ENCODE results near the gene COG5.

The COG5 gene

DNA sequence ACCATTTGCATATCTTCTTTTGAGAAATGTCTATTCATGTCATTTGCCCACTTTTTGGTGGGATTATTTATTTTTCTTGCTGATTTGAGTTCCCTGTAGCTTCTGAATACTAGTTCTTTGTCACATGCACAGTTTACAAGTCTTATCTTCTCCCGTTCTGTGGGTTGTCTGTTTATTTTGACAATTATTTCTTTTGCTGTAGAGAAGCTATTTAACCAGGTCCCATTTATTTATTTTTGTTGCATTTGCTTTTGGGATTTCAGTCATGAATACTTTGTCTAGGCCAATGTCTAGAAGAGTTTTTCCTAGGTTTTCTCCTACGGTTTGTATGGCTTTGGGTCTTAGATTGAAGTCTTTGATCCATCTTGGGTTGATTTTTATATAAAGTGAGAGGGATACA is 60.9 kb downstream of the COG5 start:
- no peaks in the 10 kb centered on the region for H3K79me1 ChIP-seq (ENCODE audit: low read length)
- no peak overlapping the region for H2BK120ac ChIP-seq (ENCODE audit: low read depth, low read length)
- DNase-seq: no peak
- H3K18ac ChIP-seq (ENCODE audit: low read length): no peak overlapping the region
- no peak overlapping the region for H4K5ac ChIP-seq (ENCODE audit: low read length)
- no peak overlapping the region for H3K4me3 ChIP-seq (ENCODE audit: low read length)
- H3K4me1 ChIP-seq (ENCODE audit: control insufficient read depth, low read depth, low read length): no peaks in the 10 kb centered on the region
- H2BK5ac ChIP-seq (ENCODE audit: low read length): no peak overlapping the region
- no peak overlapping the region for H2BK15ac ChIP-seq (replicated peaks; ENCODE audit: low read depth)
- no peaks in the 10 kb centered on the region for H3K36me3 ChIP-seq (ENCODE audit: control insufficient read depth, insufficient read depth, low read length)
- WGBS (ENCODE audit: extremely low coverage, insufficient coverage, low lambda C conversion rate): no CpG with 5 or more reads among the region's 2 CpGs
- H3K9ac ChIP-seq (ENCODE audit: low read length): no peak overlapping the region
- H3K79me2 ChIP-seq (ENCODE audit: control insufficient read depth, insufficient read depth, low read length): no peaks in the 10 kb centered on the region
- H2AK5ac ChIP-seq (ENCODE audit: low read length): no peak overlapping the region
- H4K8ac ChIP-seq (ENCODE audit: low read depth, low read length): no peak overlapping the region
- H3K56ac ChIP-seq (ENCODE audit: low read length): no peak overlapping the region
- H3K27ac ChIP-seq (ENCODE audit: low read depth, low read length): no peak overlapping the region
- H3K23ac ChIP-seq (ENCODE audit: low read length): no peak overlapping the region
- no peaks in the 10 kb centered on the region for H3K27me3 ChIP-seq (ENCODE audit: insufficient read depth, low read length, poor library complexity)
- H3K4ac ChIP-seq (ENCODE audit: low read depth, low read length): no peak overlapping the region
- H3K4me2 ChIP-seq (ENCODE audit: low read length): no peak overlapping the region

DNA sequence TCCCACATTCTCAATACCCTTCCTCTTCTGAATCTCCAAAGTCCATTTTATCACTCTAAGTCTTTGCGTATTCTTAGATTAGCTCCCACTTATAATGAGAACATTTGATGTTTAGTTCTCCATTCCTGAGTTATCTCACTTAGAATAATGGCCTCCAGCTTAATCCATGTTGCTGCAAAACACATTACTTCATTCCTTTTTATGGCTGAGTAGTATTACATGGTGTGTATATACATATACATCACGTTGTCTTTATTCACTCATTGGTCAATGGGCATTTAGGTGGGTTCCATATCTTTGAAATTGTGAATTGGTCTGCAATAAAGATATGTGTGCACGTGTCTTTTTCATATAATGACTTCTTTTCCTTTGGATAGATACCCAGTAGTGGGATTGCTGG is 61.6 kb downstream of the COG5 start:
- no peak overlapping the region for H4K8ac ChIP-seq (ENCODE audit: low read depth, low read length)
- DNase-seq: no peak
- H3K9ac ChIP-seq (ENCODE audit: low read length): no peak overlapping the region
- H3K18ac ChIP-seq (ENCODE audit: low read length): no peak overlapping the region
- H3K79me1 ChIP-seq (ENCODE audit: low read length): no peaks in the 10 kb centered on the region
- H3K4me2 ChIP-seq (ENCODE audit: low read length): no peak overlapping the region
- no peak overlapping the region for H3K56ac ChIP-seq (ENCODE audit: low read length)
- no peak overlapping the region for H3K23ac ChIP-seq (ENCODE audit: low read length)
- H2BK15ac ChIP-seq (replicated peaks; ENCODE audit: low read depth): no peak overlapping the region
- H3K27me3 ChIP-seq (ENCODE audit: insufficient read depth, low read length, poor library complexity): no peaks in the 10 kb centered on the region
- H3K79me2 ChIP-seq (ENCODE audit: control insufficient read depth, insufficient read depth, low read length): no peaks in the 10 kb centered on the region
- H3K4me3 ChIP-seq (ENCODE audit: low read length): no peak overlapping the region
- no peak overlapping the region for H2BK5ac ChIP-seq (ENCODE audit: low read length)
- H3K27ac ChIP-seq (ENCODE audit: low read depth, low read length): no peak overlapping the region
- H3K4ac ChIP-seq (ENCODE audit: low read depth, low read length): no peak overlapping the region
- H3K4me1 ChIP-seq (ENCODE audit: control insufficient read depth, low read depth, low read length): no peaks in the 10 kb centered on the region
- no peak overlapping the region for H2AK5ac ChIP-seq (ENCODE audit: low read length)
- no CpG with 5 or more reads among the region's 3 CpGs for WGBS (ENCODE audit: extremely low coverage, insufficient coverage, low lambda C conversion rate)
- no peak overlapping the region for H2BK120ac ChIP-seq (ENCODE audit: low read depth, low read length)
- no peaks in the 10 kb centered on the region for H3K36me3 ChIP-seq (ENCODE audit: control insufficient read depth, insufficient read depth, low read length)
- no peak overlapping the region for H4K5ac ChIP-seq (ENCODE audit: low read length)

DNA sequence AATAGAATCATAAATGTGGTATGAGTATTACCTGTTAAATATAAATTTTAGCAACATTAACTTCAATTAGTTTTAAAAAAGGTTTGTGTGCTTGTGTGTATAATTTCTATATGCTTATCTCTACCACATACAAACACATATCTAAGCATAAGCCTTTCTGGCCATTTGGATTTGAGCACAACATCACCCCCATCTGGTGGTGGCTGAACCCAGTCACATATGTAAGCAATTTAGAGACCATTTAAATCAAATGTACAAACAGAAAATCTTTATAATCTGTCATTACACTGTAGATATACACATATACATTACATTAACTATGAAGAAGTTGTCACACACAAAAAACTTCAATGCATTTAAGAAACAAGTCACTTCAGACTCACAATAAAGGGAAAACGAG is 62.1 kb downstream of the COG5 start:
- peak; percentile 58 for DNase-seq
- Histone ChIP-seq H2AK5ac (ENCODE audit: low read length) (no peak overlapping the region), H3K79me1 (ENCODE audit: low read length) (no peaks in the 10 kb centered on the region), H4K5ac (ENCODE audit: low read length) (no peak overlapping the region), H3K9ac (ENCODE audit: low read length) (no peak overlapping the region), H3K4me3 (ENCODE audit: low read length) (no peak overlapping the region), H2BK120ac (ENCODE audit: low read depth, low read length) (no peak overlapping the region), H3K4me1 (ENCODE audit: control insufficient read depth, low read depth, low read length) (no peaks in the 10 kb centered on the region), H2BK5ac (ENCODE audit: low read length) (no peak overlapping the region), H4K8ac (ENCODE audit: low read depth, low read length) (no peak overlapping the region), H3K36me3 (ENCODE audit: control insufficient read depth, insufficient read depth, low read length) (no peaks in the 10 kb centered on the region), H3K23ac (ENCODE audit: low read length) (no peak overlapping the region), H3K4ac (ENCODE audit: low read depth, low read length) (no peak overlapping the region), H3K4me2 (ENCODE audit: low read length) (no peak overlapping the region), H3K79me2 (ENCODE audit: control insufficient read depth, insufficient read depth, low read length) (no peaks in the 10 kb centered on the region), H2BK15ac (replicated peaks; ENCODE audit: low read depth) (no peak overlapping the region), H3K18ac (ENCODE audit: low read length) (no peak overlapping the region), H3K27ac (ENCODE audit: low read depth, low read length) (no peak overlapping the region), H3K27me3 (ENCODE audit: insufficient read depth, low read length, poor library complexity) (no peaks in the 10 kb centered on the region), H3K56ac (ENCODE audit: low read length) (no peak overlapping the region)
- no CpG with 5 or more reads among the region's 1 CpG for WGBS (ENCODE audit: extremely low coverage, insufficient coverage, low lambda C conversion rate)

- no peak overlapping the region for H3K4me2 ChIP-seq (ENCODE audit: low read length)
- WGBS (ENCODE audit: extremely low coverage, insufficient coverage, low lambda C conversion rate): no CpG with 5 or more reads among the region's 4 CpGs
- no peak overlapping the region for H4K5ac ChIP-seq (ENCODE audit: low read length)
- H3K23ac ChIP-seq (ENCODE audit: low read length): no peak overlapping the region
- H4K8ac ChIP-seq (ENCODE audit: low read depth, low read length): no peak overlapping the region
- H2BK120ac ChIP-seq (ENCODE audit: low read depth, low read length): no peak overlapping the region
- H3K4me1 ChIP-seq (ENCODE audit: control insufficient read depth, low read depth, low read length): no peaks in the 10 kb centered on the region
- H3K79me1 ChIP-seq (ENCODE audit: low read length): no peaks in the 10 kb centered on the region
- no peak overlapping the region for H2BK5ac ChIP-seq (ENCODE audit: low read length)
- no peaks in the 10 kb centered on the region for H3K27me3 ChIP-seq (ENCODE audit: insufficient read depth, low read length, poor library complexity)
- no peaks in the 10 kb centered on the region for H3K36me3 ChIP-seq (ENCODE audit: control insufficient read depth, insufficient read depth, low read length)
- no peaks in the 10 kb centered on the region for H3K79me2 ChIP-seq (ENCODE audit: control insufficient read depth, insufficient read depth, low read length)
- H3K27ac ChIP-seq (ENCODE audit: low read depth, low read length): no peak overlapping the region
- no peak for DNase-seq
- H3K18ac ChIP-seq (ENCODE audit: low read length): no peak overlapping the region
- H3K56ac ChIP-seq (ENCODE audit: low read length): no peak overlapping the region
- no peak overlapping the region for H2AK5ac ChIP-seq (ENCODE audit: low read length)
- no peak overlapping the region for H2BK15ac ChIP-seq (replicated peaks; ENCODE audit: low read depth)
- no peak overlapping the region for H3K4ac ChIP-seq (ENCODE audit: low read depth, low read length)
- no peak overlapping the region for H3K4me3 ChIP-seq (ENCODE audit: low read length)
- H3K9ac ChIP-seq (ENCODE audit: low read length): no peak overlapping the region
Measured at GRCh38 chr7:107499731-107500130, 64.0 kb downstream of the COG5 start.

- H2BK15ac ChIP-seq (replicated peaks; ENCODE audit: low read depth): no peak overlapping the region
- no peak overlapping the region for H3K18ac ChIP-seq (ENCODE audit: low read length)
- no peak overlapping the region for H3K4ac ChIP-seq (ENCODE audit: low read depth, low read length)
- no peak overlapping the region for H2BK5ac ChIP-seq (ENCODE audit: low read length)
- no peaks in the 10 kb centered on the region for H3K4me1 ChIP-seq (ENCODE audit: control insufficient read depth, low read depth, low read length)
- no peak overlapping the region for H4K8ac ChIP-seq (ENCODE audit: low read depth, low read length)
- H3K56ac ChIP-seq (ENCODE audit: low read length): no peak overlapping the region
- H3K23ac ChIP-seq (ENCODE audit: low read length): no peak overlapping the region
- H3K4me2 ChIP-seq (ENCODE audit: low read length): no peak overlapping the region
- H2AK5ac ChIP-seq (ENCODE audit: low read length): no peak overlapping the region
- H3K36me3 ChIP-seq (ENCODE audit: control insufficient read depth, insufficient read depth, low read length): no peaks in the 10 kb centered on the region
- H3K79me1 ChIP-seq (ENCODE audit: low read length): no peaks in the 10 kb centered on the region
- no peaks in the 10 kb centered on the region for H3K79me2 ChIP-seq (ENCODE audit: control insufficient read depth, insufficient read depth, low read length)
- no peak overlapping the region for H3K4me3 ChIP-seq (ENCODE audit: low read length)
- H4K5ac ChIP-seq (ENCODE audit: low read length): no peak overlapping the region
- no peak overlapping the region for H3K9ac ChIP-seq (ENCODE audit: low read length)
- no peaks in the 10 kb centered on the region for H3K27me3 ChIP-seq (ENCODE audit: insufficient read depth, low read length, poor library complexity)
- no peak overlapping the region for H3K27ac ChIP-seq (ENCODE audit: low read depth, low read length)
- no peak for DNase-seq
- H2BK120ac ChIP-seq (ENCODE audit: low read depth, low read length): no peak overlapping the region
Measured at GRCh38 chr7:107495516-107495915, 68.2 kb downstream of the COG5 start.

- Histone ChIP-seq H3K56ac (ENCODE audit: low read length) (no peak overlapping the region), H3K4me2 (ENCODE audit: low read length) (no peak overlapping the region), H3K79me1 (ENCODE audit: low read length) (no peaks in the 10 kb centered on the region), H3K4me1 (ENCODE audit: control insufficient read depth, low read depth, low read length) (no peaks in the 10 kb centered on the region), H3K9ac (ENCODE audit: low read length) (no peak overlapping the region), H3K18ac (ENCODE audit: low read length) (no peak overlapping the region), H2BK15ac (replicated peaks; ENCODE audit: low read depth) (no peak overlapping the region), H3K4me3 (ENCODE audit: low read length) (no peak overlapping the region), H2AK5ac (ENCODE audit: low read length) (no peak overlapping the region), H3K27ac (ENCODE audit: low read depth, low read length) (no peak overlapping the region), H3K27me3 (ENCODE audit: insufficient read depth, low read length, poor library complexity) (no peaks in the 10 kb centered on the region), H4K5ac (ENCODE audit: low read length) (no peak overlapping the region), H2BK5ac (ENCODE audit: low read length) (no peak overlapping the region), H4K8ac (ENCODE audit: low read depth, low read length) (no peak overlapping the region), H3K23ac (ENCODE audit: low read length) (no peak overlapping the region), H3K4ac (ENCODE audit: low read depth, low read length) (no peak overlapping the region), H3K36me3 (ENCODE audit: control insufficient read depth, insufficient read depth, low read length) (no peaks in the 10 kb centered on the region), H2BK120ac (ENCODE audit: low read depth, low read length) (no peak overlapping the region), H3K79me2 (ENCODE audit: control insufficient read depth, insufficient read depth, low read length) (no peaks in the 10 kb centered on the region)
- WGBS (ENCODE audit: extremely low coverage, insufficient coverage, low lambda C conversion rate): no CpG with 5 or more reads among the region's 6 CpGs
- peak; percentile 6 for DNase-seq
Measured at GRCh38 chr7:107494884-107495283, 68.8 kb downstream of the COG5 start.

Data from mesendoderm (in vitro differentiated cells).